Stimulated activated CD4-positive, alpha-beta T cell treated with anti-CD3 and anti-CD28 coated beads, Interleukin-2, amount 100 ng/mL, for 4 hours (primary cell): ENCODE data around the gene CACNA2D2.
A peak's percentile ranks its signal among the peaks of the same experiment; 100 is the strongest.

Experiments
- DNase-seq: peaks from one replicate; pipeline ENCODE4 v3.0.0-alpha.2; 2020; ENCODE audit warnings: low read depth

The CACNA2D2 gene

DNA sequence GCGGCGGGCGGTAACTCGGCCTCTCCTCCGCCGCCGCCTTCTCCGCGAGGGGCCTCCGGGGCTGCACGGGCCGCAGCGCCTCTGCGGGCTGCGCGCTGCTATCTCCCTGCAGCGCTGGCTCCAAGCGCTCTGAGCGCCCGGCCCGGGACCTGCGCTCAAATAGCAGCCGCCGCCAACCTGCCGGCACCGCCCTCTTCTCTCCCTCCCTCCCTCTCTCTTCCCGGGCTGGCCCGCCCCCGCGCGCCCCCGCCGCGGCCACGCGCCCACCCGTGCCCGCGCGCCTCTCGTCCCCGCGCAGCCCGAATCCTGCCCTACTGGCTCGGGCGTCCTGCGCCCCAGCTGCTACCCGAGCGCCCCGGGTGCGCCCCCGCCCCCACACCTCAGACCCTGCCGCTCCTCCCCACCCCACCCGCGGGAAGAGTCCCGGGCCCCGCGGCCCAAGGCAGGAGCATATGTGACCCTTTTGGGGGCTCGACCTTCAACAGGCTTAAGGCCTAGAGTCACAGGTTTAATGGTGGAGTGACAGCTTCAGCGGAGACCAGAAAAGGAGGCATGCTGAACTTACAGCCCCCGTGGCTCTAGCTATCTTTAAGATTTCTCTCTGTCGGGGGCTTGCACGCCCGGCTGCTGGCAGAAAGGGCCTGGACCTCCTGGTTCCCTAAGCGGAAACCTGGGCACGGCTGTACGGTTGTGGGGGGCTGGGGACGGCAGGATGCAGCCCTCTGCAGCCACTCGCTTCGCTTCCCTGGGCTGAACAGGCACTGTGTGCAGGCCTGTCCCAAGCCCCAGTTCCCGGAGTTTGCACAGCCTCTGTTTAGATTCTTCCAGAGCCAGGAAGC, at the start of gene CACNA2D2:
CACNA2D2 (minus strand) TSS at position 131 of the 839 bp plus-strand sequence. CDS start 211 bp downstream, outside the sequence.
- peak; percentile 42 for DNase-seq

DNA sequence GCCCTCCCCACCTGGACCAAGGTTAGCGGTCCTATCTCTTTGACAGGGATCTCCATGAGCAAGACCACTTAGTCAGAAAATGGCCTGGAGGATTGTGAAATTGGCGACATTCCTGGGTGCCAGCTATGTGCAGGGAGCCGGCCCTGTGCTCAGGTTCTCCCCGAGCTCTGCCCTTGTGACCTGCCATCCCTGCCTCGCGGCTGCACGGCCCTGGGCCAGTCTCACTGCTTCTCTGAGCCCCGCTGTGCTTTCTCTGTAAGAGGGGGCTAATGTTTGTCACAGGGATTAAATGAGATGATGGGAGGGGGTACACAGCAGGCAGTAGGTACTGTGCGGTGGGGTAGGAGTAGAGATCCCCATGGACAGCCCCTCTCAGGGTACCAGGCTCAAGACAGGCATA, 49.2 kb upstream of the CACNA2D2 start:
- no peak for DNase-seq

DNA sequence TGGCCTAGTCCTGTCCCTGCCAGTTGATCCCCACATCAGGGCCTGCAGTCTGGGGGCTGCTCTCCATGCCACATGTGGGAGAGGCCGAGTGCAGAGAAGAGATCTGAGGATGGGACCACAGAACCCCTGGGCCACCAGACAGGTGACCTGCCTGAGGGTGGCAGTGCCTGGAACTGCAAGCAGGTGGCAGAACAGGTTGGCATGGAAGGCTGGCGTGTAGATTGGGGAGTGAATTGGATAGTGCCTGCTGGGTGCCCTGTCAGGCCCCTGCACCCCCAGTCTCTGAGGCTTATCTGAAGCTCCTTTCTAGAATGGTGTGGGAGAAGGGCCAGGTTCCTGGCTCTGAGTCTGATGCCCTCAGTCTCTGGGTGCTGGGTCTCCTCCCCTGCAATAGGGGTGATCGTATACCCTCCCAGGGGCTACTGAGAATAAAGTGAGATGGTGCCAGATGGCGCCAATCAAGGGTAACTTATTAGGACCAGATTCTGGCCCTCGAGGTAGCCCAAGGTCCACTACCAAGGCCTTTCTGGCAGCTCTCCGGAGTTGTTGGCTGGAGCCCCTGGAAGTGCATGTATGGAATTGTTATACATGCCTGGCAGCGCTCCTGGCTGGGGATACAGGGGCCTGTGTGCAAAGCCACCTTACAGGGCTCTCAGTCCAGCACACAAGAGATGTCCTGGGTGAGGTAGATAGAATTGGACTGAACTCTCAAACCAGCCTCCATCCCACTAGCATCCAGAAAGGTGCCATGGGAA, 48.4 kb upstream of the CACNA2D2 start:
- no peak for DNase-seq

DNA sequence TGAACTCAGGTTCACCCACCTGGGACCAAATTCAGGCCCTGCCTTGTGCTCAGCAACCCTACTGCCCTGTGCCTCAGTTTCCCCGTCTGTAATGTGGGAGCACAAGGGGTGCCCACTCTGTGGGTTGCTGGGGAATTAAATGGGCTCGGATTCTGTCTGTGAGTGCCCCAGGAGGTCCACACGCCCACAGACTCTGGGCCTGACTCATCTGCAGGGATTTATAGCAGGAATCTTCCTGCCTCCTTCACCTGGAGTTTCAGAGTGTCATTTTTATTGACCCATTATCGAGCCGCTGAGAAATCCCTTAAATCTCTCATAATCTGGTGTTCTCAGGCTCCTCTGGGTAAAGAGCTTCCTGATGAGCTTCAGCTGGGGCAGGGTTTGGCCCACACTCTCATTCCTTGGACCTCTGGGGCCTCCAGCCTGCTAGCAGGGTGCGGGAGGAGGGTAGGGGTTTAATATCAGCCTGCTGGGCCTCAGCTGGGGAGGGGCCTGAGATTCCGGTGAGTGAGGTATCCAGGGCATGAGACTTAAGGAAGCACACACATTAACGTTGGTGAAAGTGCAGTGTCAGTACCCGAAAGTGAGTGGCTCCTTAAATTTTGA, 47.7 kb upstream of the CACNA2D2 start:
- no peak for DNase-seq

DNA sequence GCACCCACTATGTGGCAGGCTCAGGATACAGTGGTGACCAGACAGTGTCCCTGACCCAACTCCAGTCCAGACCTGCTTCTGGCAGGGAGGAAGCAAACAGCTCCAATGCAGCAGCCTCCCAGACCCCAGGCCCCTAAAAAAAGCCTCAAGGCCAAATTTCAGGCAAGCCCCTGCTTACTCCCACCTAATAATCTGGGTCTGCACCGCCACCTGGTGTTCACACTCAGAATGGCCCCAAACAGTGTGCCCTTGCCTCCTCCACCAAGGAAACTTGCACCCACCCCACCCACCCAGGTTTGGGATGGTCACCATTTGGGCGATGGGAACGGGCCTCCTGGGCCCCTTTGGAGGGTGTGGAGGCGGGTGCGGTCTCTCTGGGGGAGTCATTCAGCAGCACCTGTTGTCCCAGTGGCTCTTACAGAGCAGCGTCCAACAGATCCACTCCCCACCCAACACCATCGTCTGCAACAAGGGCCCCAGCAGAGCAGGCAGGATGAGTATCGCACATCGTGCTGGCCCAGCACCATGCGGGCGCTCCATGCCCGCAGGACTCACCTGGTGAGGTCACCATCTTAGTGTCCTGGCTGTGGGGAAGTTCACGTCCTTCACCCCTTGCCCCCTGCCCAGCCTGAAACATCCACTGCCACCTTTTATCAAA, 46.8 kb upstream of the CACNA2D2 start:
- DNase-seq, result peak; percentile 33

DNA sequence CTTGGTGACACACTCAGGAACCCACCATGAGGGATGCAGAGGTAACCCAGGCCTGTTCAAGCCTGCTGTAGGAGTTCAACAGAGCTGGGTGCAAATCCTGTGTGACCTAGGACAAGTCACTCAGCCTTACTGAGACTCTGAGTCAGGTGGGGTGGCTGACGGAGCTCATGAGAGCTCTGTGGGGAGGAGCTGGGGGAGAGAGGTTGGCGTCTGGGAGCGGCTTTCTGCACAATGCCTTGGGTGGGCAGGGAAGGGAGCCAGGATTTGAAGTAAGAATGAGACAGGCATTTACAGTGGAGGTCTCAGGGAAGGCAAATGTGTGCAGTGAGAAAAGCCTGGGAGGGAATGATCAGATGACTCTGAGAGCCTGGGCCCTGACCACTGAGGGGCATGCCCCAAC, 45.8 kb upstream of the CACNA2D2 start:
- no peak for DNase-seq

DNA sequence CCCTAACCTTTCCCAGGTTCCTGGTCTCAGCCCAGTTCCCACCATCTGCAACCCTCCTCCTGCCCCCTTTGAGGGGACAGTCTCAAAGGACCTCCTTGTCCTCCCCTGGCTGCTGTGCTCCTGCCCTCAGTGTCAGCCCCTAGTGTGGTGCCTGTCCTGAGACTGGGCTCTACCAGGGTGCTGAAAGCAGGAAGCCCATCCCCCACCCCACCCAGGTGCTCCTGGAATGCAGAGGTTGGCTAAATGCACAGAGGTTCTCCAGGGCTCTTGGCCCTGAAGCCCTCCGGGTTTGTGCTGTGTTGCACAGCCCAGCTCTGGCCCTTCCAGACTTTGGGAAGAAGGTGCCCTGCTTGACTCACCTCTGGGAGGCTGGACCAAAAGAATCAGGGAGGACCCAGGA, 42.3 kb upstream of the CACNA2D2 start:
- DNase-seq, result no peak

DNA sequence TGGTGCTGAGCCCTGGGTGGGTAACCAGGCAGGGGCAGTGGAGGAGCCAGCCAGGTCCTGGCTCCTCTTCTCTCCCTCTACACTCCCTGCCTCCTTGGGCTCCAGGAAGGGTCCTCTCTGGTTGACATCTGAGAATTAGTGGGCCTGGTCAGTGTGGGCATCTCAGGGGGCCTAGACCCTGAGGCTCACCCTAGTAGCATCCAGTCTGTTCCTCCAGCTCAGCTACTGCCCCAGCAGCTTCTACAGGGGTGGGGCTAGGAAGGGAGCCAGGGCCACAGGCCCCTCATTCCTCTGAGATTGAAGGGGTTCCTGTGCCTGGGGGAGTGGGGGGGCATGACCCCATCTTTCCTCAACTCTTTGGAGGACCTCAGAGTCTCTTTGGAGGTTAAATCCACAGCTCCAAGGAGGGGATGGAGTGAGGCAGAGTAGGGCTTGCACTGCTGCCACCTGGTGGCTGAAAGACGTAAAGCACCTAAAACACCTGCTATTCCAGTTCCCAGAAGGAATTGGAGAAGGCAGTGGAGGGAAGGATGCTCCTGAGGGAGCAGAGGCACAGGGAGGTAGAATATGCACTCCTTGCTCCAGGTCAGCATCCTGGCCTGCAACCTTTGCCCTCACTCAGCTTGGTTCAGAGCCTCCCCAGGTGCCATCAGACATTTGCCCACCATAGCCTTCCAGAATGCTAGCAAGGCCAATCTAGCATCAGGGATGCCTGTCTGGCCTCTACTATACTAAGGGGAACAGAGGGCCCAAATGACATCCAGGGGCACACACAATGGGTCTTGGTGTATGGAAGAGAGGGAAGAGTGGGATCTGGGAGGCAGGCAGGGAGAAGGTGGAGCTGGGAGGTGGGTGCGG, 39.0 kb upstream of the CACNA2D2 start:
- DNase-seq, result peak; percentile 22

DNA sequence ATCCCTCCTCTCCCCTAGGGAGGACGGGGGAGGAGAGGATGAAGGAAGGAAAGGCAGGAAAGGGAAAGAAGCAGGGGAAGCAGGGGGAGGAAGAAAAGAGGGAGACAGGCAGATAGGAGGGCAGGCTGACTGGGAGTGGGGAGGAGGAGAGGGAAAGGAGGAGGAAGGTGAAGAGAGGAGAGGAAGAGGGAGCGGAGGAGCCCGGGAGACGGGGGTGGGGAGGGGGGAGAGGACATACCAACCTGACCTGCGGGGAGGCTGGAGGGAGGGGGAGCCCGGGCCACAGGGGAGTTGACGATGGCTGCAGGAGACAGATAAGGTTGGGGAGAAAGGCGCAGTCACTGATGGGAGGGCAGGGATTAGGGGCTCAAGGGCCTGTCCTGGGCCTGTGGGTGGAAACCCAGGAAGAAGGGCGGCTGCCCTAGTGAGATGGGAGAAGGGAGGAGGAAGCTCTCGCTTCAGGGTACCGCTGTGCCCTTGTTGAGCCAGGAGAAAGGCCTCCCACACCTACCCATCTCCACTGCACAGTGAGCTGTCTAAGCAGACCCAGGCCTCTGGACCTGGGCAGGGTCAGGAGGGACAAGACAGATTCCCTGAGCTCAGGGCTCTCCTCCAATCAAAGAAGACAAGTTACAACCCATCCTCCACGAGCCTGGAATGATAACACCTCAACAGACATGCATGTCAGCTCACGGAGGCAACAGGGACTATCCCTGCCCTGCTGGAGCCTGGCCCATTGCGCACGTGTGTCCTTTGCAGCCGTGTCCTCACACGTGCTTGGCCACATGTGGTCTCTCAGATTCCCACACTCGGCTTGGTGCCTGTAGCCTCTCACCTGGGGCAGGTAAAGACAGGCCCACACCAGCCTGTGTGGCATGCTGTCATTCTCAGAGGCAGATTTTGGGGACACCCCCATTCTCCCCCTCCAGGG, 36.2 kb upstream of the CACNA2D2 start:
- DNase-seq, result no peak

DNA sequence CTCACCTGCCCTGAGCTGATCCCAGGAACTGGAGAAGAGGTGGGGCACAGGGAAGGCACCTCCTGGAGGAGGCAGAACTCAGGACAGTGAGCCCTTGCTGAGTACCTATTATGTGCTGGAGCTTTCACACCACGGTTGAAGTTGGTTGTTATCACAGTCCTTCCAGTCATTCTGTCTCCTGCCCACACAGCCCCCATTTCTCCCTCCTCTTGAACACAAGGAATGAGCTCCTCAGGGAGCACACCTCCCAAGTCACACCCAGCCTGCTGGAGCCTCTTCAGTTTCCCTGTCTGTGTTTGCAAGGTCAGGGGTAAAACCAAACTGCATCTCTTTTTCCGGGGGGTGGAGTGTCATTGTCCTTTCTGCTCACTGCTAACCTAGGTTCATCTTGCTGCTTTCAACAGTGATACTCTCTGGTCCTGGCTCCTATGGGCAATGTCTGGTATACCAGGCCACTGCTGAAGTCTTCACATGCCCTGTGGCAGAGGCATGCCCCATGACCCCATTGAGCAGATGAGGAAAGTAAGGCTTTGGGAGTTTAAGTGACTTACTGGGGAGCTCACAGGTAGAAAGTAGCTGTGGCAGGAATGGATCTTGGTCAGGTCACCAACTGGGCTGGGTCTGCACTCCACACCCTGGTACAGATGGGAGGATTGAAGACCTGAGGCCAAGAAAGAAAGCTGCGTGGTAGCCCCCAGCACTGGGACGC, 34.1 kb upstream of the CACNA2D2 start:
- no peak for DNase-seq

DNA sequence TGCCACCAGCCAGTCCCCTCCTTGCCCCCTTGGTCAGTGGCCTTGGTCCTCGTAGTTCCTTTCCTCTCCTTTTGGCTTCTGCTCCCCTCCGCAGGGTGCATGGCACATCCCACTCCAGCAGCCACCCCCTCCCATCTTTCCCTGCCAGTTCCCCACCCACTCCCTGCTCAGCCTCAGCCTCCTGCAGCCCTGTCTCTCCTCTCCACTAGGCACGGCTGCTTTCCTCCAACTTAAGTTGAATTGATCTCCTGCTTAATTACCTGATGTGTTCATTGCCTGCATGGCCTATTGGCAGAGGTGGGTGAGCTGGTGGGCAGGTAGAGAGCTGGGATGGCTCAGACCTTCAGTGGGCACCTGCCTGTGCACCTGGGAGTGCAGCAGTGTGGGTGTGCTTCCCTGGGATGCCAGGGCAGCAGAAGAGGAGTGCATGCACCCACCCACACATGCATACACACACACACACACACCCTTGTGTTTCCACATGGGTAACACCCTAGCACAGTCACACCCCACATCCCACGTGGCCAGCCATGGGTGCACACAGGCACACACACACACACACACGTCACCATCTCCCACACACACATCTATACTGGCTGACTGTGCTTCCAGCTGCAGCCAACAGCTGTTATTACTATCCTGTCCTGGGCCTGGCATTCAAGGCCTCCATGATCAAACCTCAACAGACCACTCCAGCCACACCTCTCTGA, 33.2 kb upstream of the CACNA2D2 start:
- DNase-seq, result no peak

DNA sequence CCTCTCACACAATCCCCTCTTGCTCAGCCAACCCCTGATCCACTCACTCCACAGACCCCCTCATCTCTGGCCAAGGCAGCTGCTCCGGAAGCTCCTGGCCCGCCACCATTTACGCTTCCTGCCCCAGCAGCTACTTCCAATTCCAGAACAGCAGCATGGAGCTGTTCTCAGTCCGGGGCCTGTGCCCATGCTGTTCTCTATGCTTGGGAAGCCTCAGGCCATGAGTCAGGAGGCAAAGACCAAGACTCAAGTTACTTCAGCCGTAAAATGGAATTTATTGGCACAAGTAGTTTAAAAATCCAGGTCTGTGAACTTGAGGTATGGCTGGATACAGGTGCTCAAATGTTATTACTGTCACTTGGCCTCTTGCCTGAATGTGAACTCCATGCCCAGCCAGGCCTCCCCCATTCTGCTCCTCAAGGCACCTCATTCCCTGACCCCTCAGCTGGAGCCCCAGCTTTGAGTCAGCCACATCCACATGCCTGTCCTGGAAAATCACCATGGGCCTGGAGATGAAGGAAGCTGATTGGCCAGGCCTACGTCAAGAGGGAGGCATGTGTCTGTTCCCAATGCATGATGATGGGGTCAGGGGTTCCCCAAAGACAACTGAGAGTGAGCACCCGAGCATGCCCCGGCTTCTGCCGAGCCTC, 31.4 kb upstream of the CACNA2D2 start:
- no peak for DNase-seq

DNA sequence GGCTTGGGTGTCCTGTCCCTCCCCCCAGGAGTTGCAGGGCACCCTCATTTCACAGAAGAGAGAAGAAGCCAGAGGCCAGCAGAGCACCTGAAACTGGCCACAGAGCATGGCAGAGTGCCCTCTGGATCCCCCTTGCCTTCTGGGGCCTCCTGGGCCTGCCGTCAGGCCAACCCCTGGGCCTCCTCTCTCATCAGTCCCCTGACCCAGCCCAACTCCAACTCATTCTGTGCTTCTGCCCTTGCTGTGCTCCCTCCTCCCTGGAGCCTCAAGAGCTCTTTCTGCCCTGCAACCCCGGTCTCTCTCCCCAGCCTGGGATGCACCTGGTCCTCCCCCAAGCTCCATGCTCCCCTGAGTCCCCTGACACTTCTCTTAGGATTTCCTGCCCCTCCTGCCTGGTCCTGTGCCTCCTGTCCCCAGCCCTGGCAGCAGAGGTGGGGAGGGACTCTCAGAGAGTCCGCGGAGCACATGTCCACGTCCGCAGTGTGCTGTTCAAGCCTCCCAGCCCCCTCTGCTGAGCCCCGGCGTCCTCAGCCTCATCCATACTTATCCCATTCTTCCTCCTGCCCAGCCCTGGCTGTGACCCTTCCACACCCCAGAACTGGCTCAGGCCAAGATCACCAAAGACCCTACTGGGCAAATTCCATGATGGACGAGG, 30.5 kb upstream of the CACNA2D2 start:
- no peak for DNase-seq

DNA sequence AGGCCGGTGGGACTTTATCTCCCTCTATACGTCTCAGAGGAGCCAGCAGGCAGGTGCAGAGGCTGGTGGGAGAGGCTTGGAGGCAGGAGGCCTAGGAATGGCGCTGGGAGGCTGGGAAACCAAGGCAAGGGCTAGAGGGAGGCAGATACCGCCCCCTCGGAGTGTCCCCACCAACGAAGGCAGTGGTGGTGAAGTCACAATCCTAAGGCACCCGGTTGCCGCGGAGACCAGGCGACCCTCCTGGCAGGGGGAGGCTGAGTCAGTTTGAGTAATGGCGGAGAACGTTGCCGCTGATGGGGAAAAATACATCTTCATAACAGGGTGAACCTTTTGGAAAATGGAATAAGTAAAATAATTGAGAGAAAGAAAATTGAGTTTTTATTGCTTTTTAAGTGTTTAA, 29.9 kb upstream of the CACNA2D2 start:
- no peak for DNase-seq

DNA sequence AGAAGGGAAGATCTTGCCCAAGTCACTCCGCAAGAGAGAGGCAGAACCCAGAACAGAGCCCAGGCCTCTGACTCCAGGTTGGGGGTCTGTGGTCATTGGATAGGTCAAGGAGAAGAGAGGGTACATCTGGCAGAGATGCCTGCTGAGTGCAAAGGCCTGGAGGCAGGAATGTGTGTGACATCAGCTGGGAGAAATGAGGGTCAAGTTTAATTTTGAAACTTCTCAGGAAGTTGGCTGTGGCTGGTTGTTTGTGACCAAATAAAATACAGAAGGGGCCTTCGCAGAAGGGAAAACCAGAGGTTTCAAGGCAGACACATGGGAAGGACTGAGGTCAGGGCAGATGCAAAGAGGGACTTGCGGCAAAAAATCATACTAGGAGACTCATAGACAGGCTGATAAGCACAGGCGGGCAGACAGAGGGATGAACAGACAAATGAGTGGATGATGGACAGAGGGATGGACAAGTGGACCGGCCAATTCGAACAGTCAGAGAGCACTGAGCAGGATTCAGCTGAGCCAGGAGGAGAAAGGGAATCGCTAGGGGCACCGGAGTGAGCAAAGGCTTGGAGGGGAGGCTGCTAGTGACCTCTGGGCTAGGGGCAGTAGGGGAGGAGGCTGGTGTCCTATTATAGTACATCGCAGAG, 28.8 kb upstream of the CACNA2D2 start:
- no peak for DNase-seq

DNA sequence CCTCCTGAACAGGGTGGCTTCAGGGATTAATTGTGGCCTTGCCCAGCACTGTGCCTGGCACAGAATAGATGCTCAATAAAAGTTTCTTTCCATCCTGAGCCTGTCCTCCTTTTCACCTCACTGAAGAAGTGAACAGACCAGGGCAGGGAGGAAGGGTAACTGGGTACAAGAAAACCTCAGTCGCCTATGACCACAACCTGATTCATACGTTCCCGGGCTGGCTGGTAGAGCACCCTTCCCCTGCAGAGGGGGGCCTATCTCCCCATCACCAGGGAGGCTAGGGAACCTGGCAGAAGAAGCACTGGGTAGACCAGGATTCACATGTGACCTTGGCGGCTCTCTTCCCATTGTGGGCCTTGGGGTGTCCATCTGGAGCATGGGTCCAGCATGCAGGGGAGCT, 27.8 kb upstream of the CACNA2D2 start:
- no peak for DNase-seq
